Upper lobe of right lung (tissue), 1 donor: ENCODE data around the gene IFNG-AS1. TPM values are rescaled to one million over a fixed set of nuclear protein-coding genes. Genes with fewer than 3 reads are reported as not detected.

Experiments
- ATAC-seq: fragments of 200-7000 bp; cut with Tn5 transposase; one replicate; pipeline ENCODE4 v1.9.1; 2020; ENCODE audit warnings: mild to moderate bottlenecking, moderate library complexity
- DNase-seq: peaks from one replicate; pipeline ENCODE4 v3.0.0-alpha.2; 2020
- H3K27ac ChIP-seq: fragments of 200-600 bp; one replicate; pipeline ENCODE4 v1.8.0; 2022
- H3K27me3 ChIP-seq: fragments of 200-600 bp; one replicate; pipeline ENCODE4 v1.8.0; 2022; ENCODE audit warnings: mild to moderate bottlenecking
- H3K36me3 ChIP-seq: fragments of 200-600 bp; one replicate; pipeline ENCODE4 v1.8.0; 2022
- H3K4me1 ChIP-seq: fragments of 200-600 bp; one replicate; pipeline ENCODE4 v1.8.0; 2022
- H3K4me3 ChIP-seq: fragments of 200-600 bp; one replicate; pipeline ENCODE4 v1.8.0; 2022; ENCODE audit warnings: mild to moderate bottlenecking
- H3K9me3 ChIP-seq: fragments of 200-600 bp; one replicate; pipeline ENCODE4 v1.8.0; 2022
- intact Hi-C: fragments of 100-400 bp; cut with DNase I; formaldehyde crosslinking; loops from one replicate; pipeline ENCODE4 v1.11.0; 2022
- total RNA-seq: library from RNA; stranded (reverse); fragmentation: NEBNext Ultra II Directional; extraction: Animal tissue kit (Norgen Biotek cat#: 25700); gene quantifications from one replicate; pipeline ENCODE4 v1.2.1, GENCODE V29; 2021
- TF ChIP-seq, protein P1 (sequence below): fragments of 200-600 bp; IDR thresholded peaks from one replicate; pipeline ENCODE4 v1.8.0; 2022; ENCODE audit warnings: antibody characterized with exemption
- donor health status: DM: no; HTN: yes; CAD: no; lungs with severe emphysema.

Gene IFNG-AS1
- total RNA-seq, 1 donor from 2014 or later: not detected

- intact Hi-C loops: no loop called here
- ATAC-seq (no peak), DNase-seq (no peak)
- no peaks in the 10 kb centered on the region for H3K27me3 ChIP-seq
- no peaks in the 10 kb centered on the region for H3K4me1 ChIP-seq
- no peaks in the 10 kb centered on the region for H3K9me3 ChIP-seq
- H3K4me3 ChIP-seq: no peak overlapping the region
- TF ChIP-seq, protein P1, sequence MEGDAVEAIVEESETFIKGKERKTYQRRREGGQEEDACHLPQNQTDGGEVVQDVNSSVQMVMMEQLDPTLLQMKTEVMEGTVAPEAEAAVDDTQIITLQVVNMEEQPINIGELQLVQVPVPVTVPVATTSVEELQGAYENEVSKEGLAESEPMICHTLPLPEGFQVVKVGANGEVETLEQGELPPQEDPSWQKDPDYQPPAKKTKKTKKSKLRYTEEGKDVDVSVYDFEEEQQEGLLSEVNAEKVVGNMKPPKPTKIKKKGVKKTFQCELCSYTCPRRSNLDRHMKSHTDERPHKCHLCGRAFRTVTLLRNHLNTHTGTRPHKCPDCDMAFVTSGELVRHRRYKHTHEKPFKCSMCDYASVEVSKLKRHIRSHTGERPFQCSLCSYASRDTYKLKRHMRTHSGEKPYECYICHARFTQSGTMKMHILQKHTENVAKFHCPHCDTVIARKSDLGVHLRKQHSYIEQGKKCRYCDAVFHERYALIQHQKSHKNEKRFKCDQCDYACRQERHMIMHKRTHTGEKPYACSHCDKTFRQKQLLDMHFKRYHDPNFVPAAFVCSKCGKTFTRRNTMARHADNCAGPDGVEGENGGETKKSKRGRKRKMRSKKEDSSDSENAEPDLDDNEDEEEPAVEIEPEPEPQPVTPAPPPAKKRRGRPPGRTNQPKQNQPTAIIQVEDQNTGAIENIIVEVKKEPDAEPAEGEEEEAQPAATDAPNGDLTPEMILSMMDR: no peak
- no peaks in the 10 kb centered on the region for H3K36me3 ChIP-seq
- H3K27ac ChIP-seq: no peak overlapping the region
These were observed 42.9 kb downstream of the IFNG-AS1 start for GRCh38 chr12:68031881-68032739.

GRCh38 chr12:68034567-68034966 lies 45.3 kb downstream of the IFNG-AS1 start:
- no peaks in the 10 kb centered on the region for H3K4me1 ChIP-seq
- H3K9me3 ChIP-seq: no peaks in the 10 kb centered on the region
- H3K36me3 ChIP-seq: no peaks in the 10 kb centered on the region
- H3K27me3 ChIP-seq: no peaks in the 10 kb centered on the region
- no peak overlapping the region for H3K4me3 ChIP-seq
- TF ChIP-seq, protein P1: no peak
- H3K27ac ChIP-seq: no peak overlapping the region
- DNase-seq: no peak
- no peak for ATAC-seq
- intact Hi-C loops: no loop called here

DNA sequence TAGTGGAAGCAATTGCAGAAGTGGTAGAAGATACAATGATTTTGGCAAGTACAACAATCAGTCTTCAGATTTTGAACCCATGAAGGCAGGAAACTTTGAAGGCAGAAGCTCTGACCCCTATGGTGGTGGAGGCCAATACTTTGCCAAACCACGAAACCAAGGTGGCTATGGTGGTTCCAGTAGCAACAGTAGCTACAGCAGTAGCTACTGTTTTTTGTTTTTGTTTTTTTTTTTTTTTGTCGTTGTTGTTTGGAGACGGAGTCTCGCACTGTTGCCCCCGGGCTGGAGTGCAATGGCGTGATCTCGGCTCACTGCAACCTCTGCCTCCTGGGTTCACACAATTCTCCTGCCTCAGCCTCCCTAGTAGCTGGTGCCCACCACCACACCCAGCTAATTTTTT lies 47.4 kb downstream of the IFNG-AS1 start:
- H3K27me3 ChIP-seq: no peaks in the 10 kb centered on the region
- ATAC-seq (no peak), DNase-seq (no peak)
- TF ChIP-seq, protein P1: no peak
- no peaks in the 10 kb centered on the region for H3K4me1 ChIP-seq
- no peaks in the 10 kb centered on the region for H3K9me3 ChIP-seq
- H3K27ac ChIP-seq: no peak overlapping the region
- intact Hi-C loops: no loop called here
- H3K36me3 ChIP-seq: no peaks in the 10 kb centered on the region
- no peak overlapping the region for H3K4me3 ChIP-seq

DNA sequence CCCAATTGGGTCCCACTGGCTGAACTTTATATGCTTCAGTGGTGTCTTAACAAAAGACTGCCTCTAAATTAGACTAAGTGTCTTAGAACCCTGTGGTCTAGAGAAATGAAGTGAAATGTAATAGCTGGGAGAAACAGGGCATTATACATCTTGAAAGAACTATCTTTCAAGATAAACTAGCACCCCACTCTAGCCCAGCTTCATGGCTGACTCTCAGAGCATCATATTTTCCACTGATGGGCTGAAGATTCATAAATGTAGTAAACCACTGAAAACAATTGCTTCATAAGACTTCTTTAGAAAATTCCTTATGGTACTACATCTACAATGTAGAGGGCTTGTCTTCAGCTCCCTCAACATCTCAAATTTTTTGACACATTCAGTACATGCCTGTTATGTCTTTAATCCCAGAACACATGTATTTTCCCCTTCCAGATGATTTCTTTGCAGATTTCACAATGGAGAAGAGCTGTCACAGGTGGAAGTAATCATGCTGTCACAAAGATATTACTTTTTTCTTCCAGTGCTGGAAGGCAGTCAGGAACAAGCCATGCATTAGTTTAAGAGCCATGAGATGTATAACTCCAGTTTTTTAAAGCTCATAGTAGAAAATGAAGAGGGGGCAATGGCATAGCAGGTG lies 48.5 kb downstream of the IFNG-AS1 start:
- H3K36me3 ChIP-seq: no peaks in the 10 kb centered on the region
- H3K4me1 ChIP-seq: no peaks in the 10 kb centered on the region
- H3K4me3 ChIP-seq: no peak overlapping the region
- DNase-seq (no peak), ATAC-seq (no peak)
- no peak overlapping the region for H3K27ac ChIP-seq
- TF ChIP-seq, protein P1: no peak
- intact Hi-C loops: no loop called here
- H3K9me3 ChIP-seq: no peaks in the 10 kb centered on the region
- no peaks in the 10 kb centered on the region for H3K27me3 ChIP-seq

DNA sequence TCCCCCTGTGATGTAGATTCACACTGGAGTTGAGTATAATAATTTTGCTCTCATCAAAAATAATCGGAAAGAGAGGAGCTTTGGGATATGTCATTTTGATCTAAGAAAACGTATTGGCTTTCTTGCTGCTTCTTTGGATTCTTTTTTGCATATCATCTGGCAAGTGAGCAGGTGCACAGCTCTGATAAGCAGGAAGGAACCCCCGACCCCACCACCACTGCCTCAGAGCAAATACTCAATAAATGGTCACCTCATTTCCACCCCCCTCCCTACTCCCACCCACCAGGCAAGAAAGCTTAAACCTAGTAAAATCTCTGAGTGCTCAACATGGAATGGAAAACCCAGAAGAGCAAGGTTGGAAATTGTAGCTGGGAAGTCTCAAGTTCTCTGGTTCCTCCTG lies 49.4 kb downstream of the IFNG-AS1 start:
- DNase-seq (no peak), ATAC-seq (no peak)
- Histone ChIP-seq H3K36me3 (no peaks in the 10 kb centered on the region), H3K27me3 (no peaks in the 10 kb centered on the region), H3K9me3 (no peaks in the 10 kb centered on the region), H3K4me1 (no peaks in the 10 kb centered on the region), H3K27ac (no peak overlapping the region), H3K4me3 (no peak overlapping the region)
- intact Hi-C loops: no loop called here
- TF ChIP-seq, protein P1: no peak
